MM.1S (cell line): ENCODE results near the gene CCDC77.

Experiments used
- DNase-seq: peaks from one replicate; pipeline ENCODE4 v3.0.0-alpha.2; 2015
- H2AFZ ChIP-seq: fragments of 300-600 bp; sonication (generic); 2 replicates; pipeline ENCODE4 v1.6.0; 2016; ENCODE audit warnings: antibody characterized with exemption, low read length
- H3F3A ChIP-seq: fragments of 300-600 bp; sonication (generic); 2 replicates; pipeline ENCODE4 v1.6.1; 2016; ENCODE audit warnings: mild to moderate bottlenecking, antibody characterized with exemption, low read length, moderate library complexity, mixed read lengths; ENCODE audit not compliant: insufficient read depth
- H3K27ac ChIP-seq: fragments of 300-600 bp; sonication (generic); 2 replicates; pipeline ENCODE4 v1.5.1; 2016; ENCODE audit warnings: mild to moderate bottlenecking, low read length
- H3K27me3 ChIP-seq: fragments of 300-600 bp; sonication (generic); replicated peaks from 2 replicates; pipeline ENCODE4 v1.6.0; 2016; ENCODE audit warnings: low read length; ENCODE audit not compliant: insufficient read depth
- H3K36me3 ChIP-seq: fragments of 300-600 bp; sonication (generic); replicated peaks from 2 replicates; pipeline ENCODE4 v1.6.1; 2016; ENCODE audit warnings: mild to moderate bottlenecking, low read length, mixed read lengths; ENCODE audit not compliant: insufficient read depth
- H3K4me1 ChIP-seq: fragments of 300-600 bp; sonication (generic); 2 replicates; pipeline ENCODE4 v1.6.1; 2016; ENCODE audit warnings: low read length, mixed read lengths
- H3K4me2 ChIP-seq: fragments of 300-600 bp; sonication (generic); 2 replicates; pipeline ENCODE4 v1.6.0; 2016; ENCODE audit warnings: low read depth, low read length
- H3K4me3 ChIP-seq: fragments of 300-600 bp; sonication (generic); 2 replicates; pipeline ENCODE4 v1.5.1; 2016; ENCODE audit warnings: low read length, mixed read lengths
- H3K79me2 ChIP-seq: fragments of 300-600 bp; sonication (generic); 2 replicates; pipeline ENCODE4 v1.6.1; 2016; ENCODE audit warnings: mixed run types, low read length, mixed read lengths
- H3K9ac ChIP-seq: fragments of 300-600 bp; sonication (generic); 2 replicates; pipeline ENCODE4 v1.6.1; 2016; ENCODE audit warnings: low read length, mixed read lengths
- H3K9me2 ChIP-seq: fragments of 300-600 bp; sonication (generic); replicated peaks from 2 replicates; pipeline ENCODE4 v1.6.1; 2016; ENCODE audit warnings: mild to moderate bottlenecking, low read length, mixed read lengths; ENCODE audit not compliant: insufficient read depth
- H3K9me3 ChIP-seq: fragments of 300-600 bp; sonication (generic); replicated peaks from 2 replicates; pipeline ENCODE4 v1.6.1; 2016; ENCODE audit warnings: mild to moderate bottlenecking, low read length, mixed read lengths; ENCODE audit not compliant: insufficient read depth
- H4K20me1 ChIP-seq: fragments of 300-600 bp; sonication (generic); 2 replicates; pipeline ENCODE4 v1.6.1; 2016; ENCODE audit warnings: mild to moderate bottlenecking, low read length, moderate library complexity, mixed read lengths; ENCODE audit not compliant: insufficient read depth
- CTCF ChIP-seq: fragments of 300-600 bp; sonication (generic); IDR thresholded peaks from 2 replicates; pipeline ENCODE4 v1.5.1; 2016; ENCODE audit warnings: antibody characterized with exemption, low read length, mixed read lengths
- EZH2 ChIP-seq: fragments of 300-600 bp; sonication (generic); optimal IDR thresholded peaks from 2 replicates; pipeline ENCODE3; 2017; ENCODE audit warnings: low read depth, mild to moderate bottlenecking, antibody characterized with exemption, low read length, mixed read lengths
- EZH2phosphoT487 ChIP-seq: fragments of 300-600 bp; sonication (generic); IDR thresholded peaks from 2 replicates; pipeline ENCODE4 v1.6.1; 2018; ENCODE audit warnings: antibody characterized with exemption, low read length

CCDC77 gene

GRCh38 chr12:400828-401227 is 616 bp upstream of the CCDC77 start:
- H3K9ac ChIP-seq = peak overlapping the region; percentile 15; the same call in 1 of the 2 replicates
- H3K27ac ChIP-seq = no peak overlapping the region

GRCh38 chr12:402029-402389 is 565 bp downstream of the CCDC77 start:
- Histone ChIP-seq H3K9me2 (no peaks in the 10 kb centered on the region), H2AFZ (peak overlapping the region; percentile 85), H3K27ac (peak overlapping the region; percentile 36; the same call in 1 of the 2 replicates), H3K27me3 (no peaks in the 10 kb centered on the region), H3K4me2 (peak overlapping the region; percentile 64), H3K9ac (peak overlapping the region; percentile 63), H3K36me3 (no peaks in the 10 kb centered on the region), H3K4me3 (peak overlapping the region; percentile 93), H4K20me1 (no peaks in the 10 kb centered on the region), H3K9me3 (no peaks in the 10 kb centered on the region), H3F3A (peaks cover 5% of the 10 kb centered on the region; the same call in 1 of the 2 replicates), H3K4me1 (peaks cover 11% of the 10 kb centered on the region; the same call in 1 of the 2 replicates), H3K79me2 (peaks cover 17% of the 10 kb centered on the region)
- peak; percentile 45 for DNase-seq
- TF ChIP-seq EZH2phosphoT487 (no peak), CTCF (peak; percentile 50)

More at GRCh38 chr12:400828-401227, 616 bp upstream of the CCDC77 start:
- H4K20me1 ChIP-seq = no peaks in the 10 kb centered on the region
- peak overlapping the region; percentile 89 for H3K4me2 ChIP-seq
- H3K27me3 ChIP-seq = no peaks in the 10 kb centered on the region
- H3K4me1 ChIP-seq = peaks cover 11% of the 10 kb centered on the region; the same call in 1 of the 2 replicates
- no peaks in the 10 kb centered on the region for H3K9me3 ChIP-seq
- DNase-seq = no peak
- peaks cover 5% of the 10 kb centered on the region; the same call in 1 of the 2 replicates for H3F3A ChIP-seq
- TF ChIP-seq CTCF (no peak), EZH2 (no peak), EZH2phosphoT487 (no peak)
- H3K4me3 ChIP-seq = peak overlapping the region; percentile 93
- H2AFZ ChIP-seq = peak overlapping the region; percentile 90
- no peaks in the 10 kb centered on the region for H3K36me3 ChIP-seq
- H3K79me2 ChIP-seq = peaks cover 17% of the 10 kb centered on the region
- no peaks in the 10 kb centered on the region for H3K9me2 ChIP-seq

GRCh38 chr12:414859-415258 is 13.4 kb downstream of the CCDC77 start:
- Histone ChIP-seq H3K4me1 (no peaks in the 10 kb centered on the region), H3K36me3 (no peaks in the 10 kb centered on the region; the same call in 1 of the 2 replicates)
- no peak for TF ChIP-seq CTCF
- TF ChIP-seq EZH2 = no peak
- no peak for TF ChIP-seq EZH2phosphoT487

More at GRCh38 chr12:414859-415258, 13.4 kb downstream of the CCDC77 start:
- Histone ChIP-seq H4K20me1 (no peaks in the 10 kb centered on the region), H3K9ac (no peak overlapping the region), H3K4me3 (no peak overlapping the region), H2AFZ (no peak overlapping the region), H3K4me2 (no peak overlapping the region), H3K79me2 (no peaks in the 10 kb centered on the region), H3F3A (no peaks in the 10 kb centered on the region), H3K9me2 (no peaks in the 10 kb centered on the region), H3K27ac (no peak overlapping the region), H3K27me3 (no peaks in the 10 kb centered on the region), H3K9me3 (no peaks in the 10 kb centered on the region)
- DNase-seq = no peak
